Body of pancreas (tissue), 4 donors: ENCODE measurements around the gene FBXL14. TPM values are rescaled to one million over a fixed set of nuclear protein-coding genes. Genes with fewer than 3 reads are reported as not detected.

Experiments used
- ATAC-seq: fragments of 150-250 bp; one replicate; pipeline ENCODE4 v1.9.1; 2016
- DNase-seq, 4 donors: peaks; one replicate each; pipeline ENCODE4 v3.0.0-alpha.2; 2019
- H3K27ac ChIP-seq, 4 donors: fragments of 200-600 bp; sonication (generic); 1 replicate in 3 of 4; 2 replicates in 1 of 4; pipeline versions ENCODE4 v1.5.1 to v1.6.1; 2016 to 2019; ENCODE audit warnings: mild to moderate bottlenecking in 1 of 4, mixed read lengths in 1 of 4, moderate library complexity in 1 of 4
- H3K27me3 ChIP-seq, 2 donors: fragments of 200-600 bp; sonication (generic); one replicate each; pipeline ENCODE4 v1.6.0; 2016; ENCODE audit warnings: mild to moderate bottlenecking in 1 of 2
- H3K36me3 ChIP-seq, 2 donors: fragments of 200-600 bp; sonication (generic); replicated peaks in 1 of 2; 2 replicates each; pipeline ENCODE4 v1.5.1; 2016; ENCODE audit warnings: low read depth in 2 of 2; ENCODE audit not compliant: insufficient read depth in 1 of 2
- H3K4me1 ChIP-seq: fragments of 200-600 bp; sonication (generic); one replicate; pipeline ENCODE4 v1.6.0; 2016
- H3K4me3 ChIP-seq, 2 donors: fragments of 200-600 bp; sonication (generic); 1 replicate in 1 of 2; 2 replicates in 1 of 2; pipeline ENCODE4 v1.5.1; 2016 to 2019
- H3K9me3 ChIP-seq, 3 donors: fragments of 200-600 bp; sonication (generic); 1 replicate in 2 of 3; 2 replicates in 1 of 3; pipeline ENCODE4 v1.5.1; 2016
- POLR2A ChIP-seq, 3 donors: fragments of 450-650 bp; IDR thresholded peaks; one replicate each; pipeline ENCODE4 v1.6.1; 2016; ENCODE audit warnings: antibody characterized with exemption in 3 of 3, mild to moderate bottlenecking in 2 of 3
- WGBS, 2 donors: methylation state at CpG; one replicate each; pipeline ENCODE4 v1.1.5; 2017; 5-methylcytosine and 5-hydroxymethylcytosine counted together
- intact Hi-C: fragments of 100-400 bp; cut with DNase I; formaldehyde crosslinking; loops from one replicate; pipeline ENCODE4 v1.15.1; 2023
- total RNA-seq, 2 donors: library from RNA; depleted of rRNA; stranded (reverse); fragments of >200 nt; gene quantifications; one replicate each; pipeline ENCODE4 v1.1.0, GENCODE V29; 2016
- TF ChIP-seq, protein P1 (sequence below), 7 experiments: fragments of 450-650 bp in 4 of 7; fragments of 200-600 bp in 3 of 7; sonication (generic) in 3 of 7; IDR thresholded peaks; one replicate each; pipeline ENCODE4 v1.5.1; 2016 to 2019; ENCODE audit warnings: antibody characterized with exemption in 7 of 7

FBXL14 gene
- total RNA-seq, 2 donors from 2014 or later = 4.6 to 9.9 TPM

DNA sequence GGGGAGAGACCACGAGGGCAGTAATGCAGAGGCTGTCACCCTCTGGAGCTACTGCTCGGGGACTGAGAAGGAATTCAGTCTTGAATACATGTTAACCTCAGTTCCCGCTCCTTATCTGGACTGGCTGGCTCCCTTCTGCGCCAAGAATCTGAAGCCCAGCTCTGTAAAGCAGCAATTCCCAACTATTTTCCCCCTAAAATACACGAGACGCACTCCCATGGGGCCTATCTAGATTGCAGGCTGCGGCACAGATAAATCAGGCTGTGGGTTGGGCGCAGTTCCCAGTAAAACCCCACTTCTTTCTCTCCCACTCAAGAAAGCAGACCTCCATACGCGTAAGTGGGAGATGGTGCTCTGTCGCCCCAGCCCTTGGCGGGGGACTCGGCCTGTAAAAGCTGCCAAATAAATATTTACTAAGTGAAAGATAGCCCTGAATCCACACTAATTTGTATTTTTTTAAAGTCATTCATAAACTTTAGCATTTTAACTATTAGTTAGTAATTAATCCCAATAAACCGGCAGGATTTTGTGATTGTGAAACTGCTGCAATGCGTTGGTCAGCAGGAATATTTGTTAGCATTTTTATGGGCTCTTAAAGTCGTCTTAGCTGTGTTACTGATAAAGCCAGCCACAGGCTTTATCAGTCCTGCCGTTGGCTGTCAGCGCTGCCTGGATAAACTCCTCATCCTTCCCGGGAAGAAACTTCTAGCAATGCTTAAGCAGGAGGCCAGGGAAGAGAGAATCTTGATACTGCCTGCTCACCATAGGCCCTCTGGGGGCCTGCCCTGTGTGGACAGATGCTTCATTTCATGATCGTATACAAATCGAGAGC is 17.8 kb downstream of the FBXL14 start:
- Histone ChIP-seq H3K9me3 (no peaks in the 10 kb centered on the region), H3K27me3 (no peaks in the 10 kb centered on the region), H3K4me3 (no peak overlapping the region), H3K27ac (peak overlapping the region; percentile 33 to 76 (median 51)), H3K36me3 (no peaks in the 10 kb centered on the region), H3K4me1 (peaks cover 25% of the 10 kb centered on the region)
- no peak for TF ChIP-seq POLR2A (IDR thresholded peaks at IDR 0.05)
- TF ChIP-seq, protein P1, sequence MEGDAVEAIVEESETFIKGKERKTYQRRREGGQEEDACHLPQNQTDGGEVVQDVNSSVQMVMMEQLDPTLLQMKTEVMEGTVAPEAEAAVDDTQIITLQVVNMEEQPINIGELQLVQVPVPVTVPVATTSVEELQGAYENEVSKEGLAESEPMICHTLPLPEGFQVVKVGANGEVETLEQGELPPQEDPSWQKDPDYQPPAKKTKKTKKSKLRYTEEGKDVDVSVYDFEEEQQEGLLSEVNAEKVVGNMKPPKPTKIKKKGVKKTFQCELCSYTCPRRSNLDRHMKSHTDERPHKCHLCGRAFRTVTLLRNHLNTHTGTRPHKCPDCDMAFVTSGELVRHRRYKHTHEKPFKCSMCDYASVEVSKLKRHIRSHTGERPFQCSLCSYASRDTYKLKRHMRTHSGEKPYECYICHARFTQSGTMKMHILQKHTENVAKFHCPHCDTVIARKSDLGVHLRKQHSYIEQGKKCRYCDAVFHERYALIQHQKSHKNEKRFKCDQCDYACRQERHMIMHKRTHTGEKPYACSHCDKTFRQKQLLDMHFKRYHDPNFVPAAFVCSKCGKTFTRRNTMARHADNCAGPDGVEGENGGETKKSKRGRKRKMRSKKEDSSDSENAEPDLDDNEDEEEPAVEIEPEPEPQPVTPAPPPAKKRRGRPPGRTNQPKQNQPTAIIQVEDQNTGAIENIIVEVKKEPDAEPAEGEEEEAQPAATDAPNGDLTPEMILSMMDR (IDR thresholded peaks at IDR 0.05) = no peak
- WGBS, 2 donors = 9 to 13% methylated on average over 19 to 21 of the region's 21 CpGs
- intact Hi-C loops = no loop called here
- DNase-seq = peak; percentile 25 to 45 (median 33)
- ATAC-seq = peak; percentile 62

DNA sequence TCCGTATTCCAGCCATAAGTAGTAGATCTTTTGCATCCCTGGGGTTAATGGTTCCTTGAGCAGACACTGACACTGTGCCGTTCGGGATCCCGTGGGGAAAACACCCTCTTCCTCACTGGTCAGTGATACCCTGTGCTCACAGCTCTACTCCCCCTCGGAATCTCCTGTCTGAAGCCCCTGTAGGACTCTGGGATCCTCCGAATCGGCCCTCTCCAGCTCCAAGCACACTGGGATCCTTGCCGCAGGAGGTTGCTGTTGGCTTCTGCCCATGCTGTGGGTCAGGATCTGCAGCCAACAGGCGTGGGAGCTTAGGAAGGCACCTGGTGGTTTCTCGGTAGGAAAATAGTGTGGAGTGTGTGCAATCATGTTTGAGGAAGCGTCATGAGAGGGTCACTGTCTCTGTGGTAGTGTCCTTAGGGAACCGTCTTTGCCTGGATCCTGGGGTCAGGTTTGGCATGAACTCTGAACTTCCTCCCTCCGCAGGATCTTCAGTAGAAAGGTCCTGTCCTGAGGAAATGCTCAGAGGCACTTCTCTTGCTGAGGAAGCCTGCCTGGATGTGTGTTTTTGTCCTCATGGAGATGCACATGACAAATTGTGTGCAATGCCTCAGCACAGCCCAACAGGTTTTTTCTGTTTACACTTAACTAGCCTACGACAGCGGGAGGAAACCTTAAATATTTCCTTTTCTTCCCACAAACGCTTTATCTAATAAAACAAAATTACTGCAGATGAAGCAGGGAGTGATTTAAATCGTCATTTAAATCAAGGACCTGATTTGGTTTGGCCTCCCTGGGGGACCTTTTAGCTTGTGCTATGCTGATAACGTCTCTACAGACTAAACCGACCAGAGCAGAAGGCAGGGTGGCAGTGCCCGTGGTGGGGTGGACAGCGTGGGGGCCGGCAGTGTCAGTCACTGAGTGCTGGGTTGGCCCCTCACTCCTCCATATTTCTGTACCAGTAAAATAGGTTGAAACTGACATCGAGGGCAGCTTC is 18.7 kb downstream of the FBXL14 start:
- DNase-seq (peak; percentile 22 to 37 (median 28)), ATAC-seq (peak; percentile 52)
- WGBS, 2 donors = 20 to 21% methylated on average over 23 of the region's 23 CpGs
- no peaks in the 10 kb centered on the region for H3K9me3 ChIP-seq
- no peak overlapping the region for H3K4me3 ChIP-seq
- intact Hi-C loops = no loop called here
- H3K36me3 ChIP-seq = no peaks in the 10 kb centered on the region
- no peaks in the 10 kb centered on the region for H3K27me3 ChIP-seq
- peaks cover 25% of the 10 kb centered on the region for H3K4me1 ChIP-seq
- TF ChIP-seq, protein P1 (IDR thresholded peaks at IDR 0.05) = no peak
- peak overlapping the region; percentile 33 to 76 (median 51) for H3K27ac ChIP-seq

DNA sequence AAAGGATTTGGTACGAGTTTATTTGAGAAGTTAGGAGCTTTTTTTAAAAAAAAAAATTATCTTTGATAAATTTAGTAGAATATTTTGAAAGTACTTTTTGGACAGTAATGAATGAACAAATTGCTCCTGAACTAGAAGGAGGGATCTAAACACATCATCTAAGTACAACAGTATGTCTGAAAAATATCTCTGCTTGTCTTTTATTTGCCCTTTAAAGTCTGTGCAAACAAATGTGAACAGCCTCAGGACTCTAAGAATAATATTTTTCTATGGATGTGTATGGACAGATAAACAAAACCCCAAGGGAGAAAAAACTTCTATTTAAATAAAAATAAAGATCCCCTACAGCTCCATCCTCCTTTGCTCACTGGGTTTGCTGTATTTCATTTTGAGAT is 19.5 kb downstream of the FBXL14 start:
- Histone ChIP-seq H3K36me3 (no peaks in the 10 kb centered on the region), H3K4me1 (peaks cover 25% of the 10 kb centered on the region), H3K4me3 (no peak overlapping the region), H3K27ac (no peak overlapping the region), H3K27me3 (no peaks in the 10 kb centered on the region), H3K9me3 (no peaks in the 10 kb centered on the region)
- ATAC-seq (no peak), DNase-seq (no peak)
- intact Hi-C loops = no loop called here
- 61 to 77% methylated on average over 1 of the region's 1 CpG for WGBS, 2 donors
- TF ChIP-seq, protein P1 (IDR thresholded peaks at IDR 0.05) = no peak
- TF ChIP-seq POLR2A (IDR thresholded peaks at IDR 0.05) = no peak

DNA sequence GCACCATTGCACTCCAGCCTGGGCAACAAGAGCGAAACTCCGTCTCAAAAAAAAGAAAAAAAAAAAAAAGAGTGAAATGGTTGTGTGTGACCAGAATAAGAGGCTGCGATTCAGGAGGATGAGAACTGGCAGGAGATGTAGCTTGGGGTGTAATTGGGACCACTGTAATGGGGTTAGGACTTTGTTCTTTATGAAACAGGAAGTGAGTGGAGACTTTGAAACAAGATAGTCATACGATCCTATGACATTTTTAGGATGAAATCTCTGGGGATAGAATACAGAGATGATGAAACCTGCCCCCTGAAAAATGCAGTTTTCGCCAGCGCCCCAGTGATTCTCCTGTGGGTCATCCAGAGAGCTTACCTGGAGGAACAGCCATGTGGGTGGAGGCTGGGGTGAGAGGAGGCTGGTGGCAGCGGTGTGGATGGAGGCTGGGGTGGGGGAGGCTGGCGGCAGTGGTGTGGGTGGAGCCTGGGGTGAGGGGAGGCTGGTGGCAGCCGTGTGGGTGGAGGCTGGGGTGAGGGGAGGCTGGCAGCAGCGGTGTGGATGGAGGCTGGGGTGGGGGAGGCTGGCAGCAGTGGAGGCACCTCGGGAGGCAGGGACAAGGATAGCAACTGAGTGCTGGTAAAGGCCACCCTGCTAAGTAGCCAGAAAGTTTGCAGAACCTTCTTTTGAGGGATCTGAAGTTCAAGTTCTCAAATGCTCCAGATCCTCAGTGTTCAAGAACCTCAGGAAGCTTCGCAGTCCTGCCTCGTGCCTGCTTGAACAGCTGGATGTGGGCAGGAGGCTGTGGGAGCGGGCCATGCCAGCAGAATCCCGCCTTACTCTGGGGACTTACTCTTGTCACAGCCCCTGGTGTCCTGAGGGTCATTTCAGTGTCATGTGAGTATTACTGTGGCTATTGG is 20.2 kb downstream of the FBXL14 start:
- ATAC-seq = no peak
- H3K36me3 ChIP-seq = no peaks in the 10 kb centered on the region
- intact Hi-C loops = no loop called here
- no peak for DNase-seq
- H3K9me3 ChIP-seq = no peaks in the 10 kb centered on the region
- 80 to 85% methylated on average over 14 of the region's 15 CpGs for WGBS, 2 donors
- peaks cover 25% of the 10 kb centered on the region for H3K4me1 ChIP-seq
- no peaks in the 10 kb centered on the region for H3K27me3 ChIP-seq
- no peak overlapping the region for H3K27ac ChIP-seq
- TF ChIP-seq, protein P1 (IDR thresholded peaks at IDR 0.05) = no peak
- no peak for TF ChIP-seq POLR2A (IDR thresholded peaks at IDR 0.05)
- no peak overlapping the region for H3K4me3 ChIP-seq
